D721Med (cell line): ENCODE results near the gene MAST4.
"Not testable (repeated sequence)": the region's sequence is repeated elsewhere in the genome, so short reads cannot be mapped to it uniquely, and the experiment has no call there.

Experiments
- DNase-seq: peaks from one replicate; pipeline ENCODE4 v3.0.0; 2011; ENCODE audit warnings: low spot score; ENCODE audit not compliant: insufficient read length
- FAIRE-seq: peaks from 2 replicates; lab custom pipeline; 2011; peaks lifted over from hg19 to GRCh38; lab: Jason Lieb, UNC
- TF ChIP-seq, protein P1 (sequence below): IDR thresholded peaks from 2 replicates; pipeline ENCODE4 v1.5.1; 2012; ENCODE audit warnings: mild to moderate bottlenecking, control low read depth; ENCODE audit not compliant: insufficient read depth; ENCODE audit errors: missing control alignments

MAST4 gene

DNA sequence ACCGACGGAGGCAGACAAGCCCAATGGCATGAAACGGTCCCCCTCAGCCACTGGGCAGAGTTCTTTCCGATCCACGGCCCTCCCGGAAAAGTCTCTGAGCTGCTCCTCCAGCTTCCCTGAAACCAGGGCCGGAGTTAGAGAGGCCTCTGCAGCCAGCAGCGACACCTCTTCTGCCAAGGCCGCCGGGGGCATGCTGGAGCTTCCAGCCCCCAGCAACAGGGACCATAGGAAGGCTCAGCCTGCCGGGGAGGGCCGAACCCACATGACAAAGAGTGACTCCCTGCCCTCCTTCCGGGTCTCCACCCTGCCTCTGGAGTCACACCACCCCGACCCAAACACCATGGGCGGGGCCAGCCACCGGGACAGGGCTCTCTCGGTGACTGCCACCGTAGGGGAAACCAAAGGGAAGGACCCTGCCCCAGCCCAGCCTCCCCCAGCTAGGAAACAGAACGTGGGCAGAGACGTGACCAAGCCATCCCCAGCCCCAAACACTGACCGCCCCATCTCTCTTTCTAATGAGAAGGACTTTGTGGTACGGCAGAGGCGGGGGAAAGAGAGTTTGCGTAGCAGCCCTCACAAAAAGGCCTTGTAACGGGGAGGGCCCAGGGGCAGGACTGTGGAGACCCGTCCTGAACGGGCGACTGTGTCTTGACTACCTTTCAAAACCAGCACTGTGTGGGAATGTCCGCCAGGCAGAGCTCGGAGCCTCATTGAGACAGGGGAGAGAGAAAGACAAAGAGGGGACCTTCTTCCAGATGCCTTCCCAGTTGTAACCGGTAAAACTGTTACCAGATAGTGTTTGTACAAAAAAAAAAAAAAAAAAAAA lies 570.5 kb downstream of the MAST4 start:
- DNase-seq (no peak), FAIRE-seq (no peak)
- TF ChIP-seq, protein P1, sequence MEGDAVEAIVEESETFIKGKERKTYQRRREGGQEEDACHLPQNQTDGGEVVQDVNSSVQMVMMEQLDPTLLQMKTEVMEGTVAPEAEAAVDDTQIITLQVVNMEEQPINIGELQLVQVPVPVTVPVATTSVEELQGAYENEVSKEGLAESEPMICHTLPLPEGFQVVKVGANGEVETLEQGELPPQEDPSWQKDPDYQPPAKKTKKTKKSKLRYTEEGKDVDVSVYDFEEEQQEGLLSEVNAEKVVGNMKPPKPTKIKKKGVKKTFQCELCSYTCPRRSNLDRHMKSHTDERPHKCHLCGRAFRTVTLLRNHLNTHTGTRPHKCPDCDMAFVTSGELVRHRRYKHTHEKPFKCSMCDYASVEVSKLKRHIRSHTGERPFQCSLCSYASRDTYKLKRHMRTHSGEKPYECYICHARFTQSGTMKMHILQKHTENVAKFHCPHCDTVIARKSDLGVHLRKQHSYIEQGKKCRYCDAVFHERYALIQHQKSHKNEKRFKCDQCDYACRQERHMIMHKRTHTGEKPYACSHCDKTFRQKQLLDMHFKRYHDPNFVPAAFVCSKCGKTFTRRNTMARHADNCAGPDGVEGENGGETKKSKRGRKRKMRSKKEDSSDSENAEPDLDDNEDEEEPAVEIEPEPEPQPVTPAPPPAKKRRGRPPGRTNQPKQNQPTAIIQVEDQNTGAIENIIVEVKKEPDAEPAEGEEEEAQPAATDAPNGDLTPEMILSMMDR = no peak

DNA sequence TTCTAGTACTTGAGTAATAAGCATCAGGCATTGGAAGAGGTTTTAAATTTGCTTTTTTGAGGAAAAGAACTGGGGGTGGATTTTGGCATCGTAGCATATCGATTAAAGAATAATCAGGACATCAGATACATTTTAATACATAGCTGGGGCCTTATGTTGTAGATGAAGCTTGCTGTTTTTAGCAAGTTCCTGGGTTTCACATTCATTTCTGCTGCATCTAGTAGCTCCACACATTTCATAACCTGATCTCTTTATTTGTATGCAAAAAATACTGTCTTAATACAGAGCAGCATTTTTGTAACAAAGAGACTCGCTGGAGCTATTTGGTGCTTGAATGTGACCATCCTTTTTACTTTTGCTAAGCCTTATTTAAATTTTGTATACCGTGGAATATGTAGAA lies 571.9 kb downstream of the MAST4 start:
- TF ChIP-seq, protein P1 = no peak
- DNase-seq (no peak), FAIRE-seq (no peak)

DNA sequence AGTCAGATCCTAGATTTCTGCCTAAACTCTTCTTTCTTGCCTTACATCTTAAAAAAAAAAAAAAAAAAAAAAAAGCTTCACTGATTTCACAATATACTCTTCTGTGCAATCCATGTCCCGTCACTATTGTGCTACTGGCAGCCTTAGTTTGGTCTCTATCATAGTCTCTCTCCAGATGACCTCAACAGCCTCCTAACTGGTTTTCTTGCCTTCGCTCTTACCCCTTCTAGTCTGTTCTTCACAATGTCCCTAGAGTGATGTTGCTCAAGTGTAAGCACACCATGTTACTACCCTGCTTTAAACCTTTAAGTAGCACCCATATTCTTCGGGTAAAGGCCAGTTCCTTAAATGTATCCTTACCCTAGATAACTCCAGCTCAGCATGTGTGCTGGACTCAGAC lies 574.6 kb downstream of the MAST4 start:
- TF ChIP-seq, protein P1 = no peak
- no peak for FAIRE-seq
- DNase-seq = no peak

DNA sequence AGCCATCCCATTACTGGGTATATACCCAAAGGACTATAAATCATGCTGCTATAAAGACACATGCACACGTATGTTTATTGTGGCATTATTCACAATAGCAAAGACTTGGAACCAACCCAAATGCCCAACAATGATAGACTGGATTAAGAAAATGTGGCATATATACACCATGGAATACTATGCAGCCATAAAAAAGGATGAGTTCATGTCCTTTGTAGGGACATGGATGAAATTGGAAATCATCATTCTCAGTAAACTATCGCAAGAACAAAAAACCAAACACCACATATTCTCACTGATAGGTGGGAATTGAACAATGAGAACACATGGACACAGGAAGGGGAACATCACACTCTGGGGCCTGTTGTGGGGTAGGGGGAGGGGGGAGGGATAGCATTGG lies 577.2 kb downstream of the MAST4 start:
- not testable (repeated sequence) for FAIRE-seq, DNase-seq

DNA sequence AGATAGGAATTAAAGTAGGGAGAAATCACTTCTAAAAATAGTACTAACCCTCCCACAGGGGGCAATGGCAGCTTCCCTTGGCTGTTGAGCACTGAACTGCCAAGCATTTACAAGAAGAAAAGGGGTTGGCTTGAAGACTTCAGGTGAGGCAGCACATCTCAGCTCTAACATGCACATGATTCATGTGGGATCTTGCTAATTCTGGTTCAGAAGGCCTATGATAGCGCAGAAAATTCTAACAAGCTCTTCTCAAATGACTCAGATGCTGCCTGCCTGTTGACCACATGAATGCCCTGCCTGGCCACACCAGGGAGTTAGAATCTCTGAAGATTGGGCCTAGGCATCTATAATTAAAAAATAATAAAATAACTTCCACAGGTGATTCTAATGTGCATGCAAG lies 577.8 kb downstream of the MAST4 start:
- FAIRE-seq (no peak), DNase-seq (no peak)
- TF ChIP-seq, protein P1 = no peak

DNA sequence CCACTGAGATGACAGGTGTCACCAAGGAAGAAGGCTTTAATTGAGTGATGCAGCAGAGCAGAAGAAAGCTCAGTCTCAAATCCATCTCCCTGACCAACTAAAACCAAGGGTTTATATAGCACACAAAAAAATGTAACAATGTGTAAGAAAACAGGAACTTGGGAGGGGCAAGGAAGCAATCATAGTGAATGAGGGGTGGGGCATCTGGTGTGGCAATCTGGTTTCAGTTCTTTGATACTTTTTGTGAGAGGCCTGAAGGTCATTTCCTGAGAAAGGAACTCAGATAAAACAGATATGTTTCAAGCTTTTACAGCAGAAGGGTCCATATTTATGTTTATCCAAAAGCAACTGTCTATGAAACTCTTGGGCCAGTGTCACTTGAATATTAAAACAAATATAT lies 580.7 kb downstream of the MAST4 start:
- FAIRE-seq (no peak), DNase-seq (no peak)
- TF ChIP-seq, protein P1 = no peak

DNA sequence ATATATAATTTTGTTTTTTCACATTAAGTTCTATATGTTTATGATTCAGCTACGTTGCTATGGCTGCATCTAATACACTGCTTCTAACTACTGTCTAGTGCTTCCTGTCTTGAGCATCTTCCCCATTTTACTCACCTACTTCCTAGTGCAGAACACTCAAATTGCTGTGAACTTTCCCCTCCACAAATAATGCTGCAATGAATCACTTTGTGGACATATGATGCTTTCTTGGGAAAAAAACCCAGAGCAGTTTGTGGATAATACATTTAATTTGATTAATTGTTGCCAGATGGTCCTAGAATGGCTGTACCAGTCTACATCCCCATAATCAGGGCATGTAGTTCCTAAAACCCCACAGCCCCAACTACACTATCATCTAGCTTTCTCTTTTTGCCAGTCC lies 581.9 kb downstream of the MAST4 start:
- DNase-seq (no peak), FAIRE-seq (no peak)
- TF ChIP-seq, protein P1 = no peak
